ENCODE results near the gene VPS37C.
"Not testable (repeated sequence)": the region's sequence is repeated elsewhere in the genome, so short reads cannot be mapped to it uniquely, and the experiment has no call there.

The VPS37C gene

DNA sequence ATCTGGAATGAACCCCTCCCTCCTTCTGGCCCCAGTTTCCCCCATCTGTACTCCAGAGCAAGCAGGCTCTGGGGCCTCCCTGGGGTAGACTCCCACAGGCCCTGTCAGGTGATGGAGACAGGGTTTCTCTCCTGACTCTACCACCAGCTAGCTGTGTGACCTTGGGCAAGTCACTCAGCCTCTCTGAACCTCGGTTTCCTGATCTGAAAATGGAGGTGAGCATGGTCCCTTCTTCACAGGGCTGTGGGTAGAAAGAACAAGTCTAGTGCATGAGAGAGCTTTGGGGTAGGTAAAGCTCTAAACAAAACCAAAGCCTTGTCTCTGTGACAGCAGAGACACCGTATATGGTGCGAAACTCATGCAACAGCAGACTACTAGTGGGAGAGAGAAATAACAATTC is 53.3 kb downstream of the VPS37C start:
- Histone ChIP-seq H3K4me3 (ENCODE audit: low read depth, low read length) (no peak overlapping the region), H3K4me1 (ENCODE audit: control insufficient read depth, insufficient read depth, low read length, unreplicated experiment) (no peaks in the 10 kb centered on the region), H3K27me3 (ENCODE audit: insufficient read depth, low read length) (no peaks in the 10 kb centered on the region), H3K27ac (ENCODE audit: low read depth, low read length) (no peak overlapping the region), H3K36me3 (ENCODE audit: insufficient read depth, low read length) (no peaks in the 10 kb centered on the region), H3K79me2 (ENCODE audit: control insufficient read depth, insufficient read depth, low read length, unreplicated experiment) (no peaks in the 10 kb centered on the region), H2AFZ (ENCODE audit: low read length, unreplicated experiment) (no peak overlapping the region)

DNA sequence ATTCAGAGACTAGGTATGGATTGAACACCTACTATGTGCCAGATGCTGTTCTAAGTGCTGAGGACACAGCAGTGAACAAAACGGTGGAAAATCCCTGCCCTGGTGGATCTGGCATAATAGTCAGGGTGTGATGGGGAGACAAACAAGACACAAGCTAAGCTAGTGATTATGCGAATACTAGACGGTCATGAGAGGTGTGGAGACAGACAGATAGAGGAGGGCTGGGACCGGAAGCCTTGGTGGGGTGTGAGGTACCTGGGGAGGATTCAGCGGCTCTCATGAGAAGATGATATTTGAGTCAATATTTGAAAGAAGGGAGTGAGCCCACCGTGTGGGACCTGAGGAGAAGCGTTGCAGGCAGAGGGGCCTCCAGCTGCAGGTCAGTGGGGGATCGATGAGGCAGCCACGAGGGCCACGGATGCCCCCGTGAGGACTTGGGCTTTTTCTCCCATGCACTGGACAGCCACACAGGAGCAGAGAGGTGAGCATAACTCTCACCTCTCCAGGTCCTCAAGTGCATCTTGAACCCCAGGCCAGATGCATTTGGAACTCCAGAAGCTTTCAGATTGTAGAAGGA is 54.2 kb downstream of the VPS37C start:
- Histone ChIP-seq H3K27ac (ENCODE audit: low read depth, low read length) (no peak overlapping the region), H3K4me1 (ENCODE audit: control insufficient read depth, insufficient read depth, low read length, unreplicated experiment) (no peaks in the 10 kb centered on the region), H3K79me2 (ENCODE audit: control insufficient read depth, insufficient read depth, low read length, unreplicated experiment) (no peaks in the 10 kb centered on the region), H3K4me3 (ENCODE audit: low read depth, low read length) (no peak overlapping the region), H2AFZ (ENCODE audit: low read length, unreplicated experiment) (no peak overlapping the region), H3K36me3 (ENCODE audit: insufficient read depth, low read length) (no peaks in the 10 kb centered on the region), H3K27me3 (ENCODE audit: insufficient read depth, low read length) (no peaks in the 10 kb centered on the region)

GRCh38 chr11:61106296-61106695 is 54.9 kb downstream of the VPS37C start:
- no peaks in the 10 kb centered on the region for H3K36me3 ChIP-seq (ENCODE audit: insufficient read depth, low read length)
- H3K4me3 ChIP-seq (ENCODE audit: low read depth, low read length), result no peak overlapping the region
- H2AFZ ChIP-seq (ENCODE audit: low read length, unreplicated experiment), result no peak overlapping the region
- H3K27me3 ChIP-seq (ENCODE audit: insufficient read depth, low read length), result no peaks in the 10 kb centered on the region
- H3K79me2 ChIP-seq (ENCODE audit: control insufficient read depth, insufficient read depth, low read length, unreplicated experiment), result no peaks in the 10 kb centered on the region
- no peak overlapping the region for H3K27ac ChIP-seq (ENCODE audit: low read depth, low read length)
- no peaks in the 10 kb centered on the region for H3K4me1 ChIP-seq (ENCODE audit: control insufficient read depth, insufficient read depth, low read length, unreplicated experiment)

DNA sequence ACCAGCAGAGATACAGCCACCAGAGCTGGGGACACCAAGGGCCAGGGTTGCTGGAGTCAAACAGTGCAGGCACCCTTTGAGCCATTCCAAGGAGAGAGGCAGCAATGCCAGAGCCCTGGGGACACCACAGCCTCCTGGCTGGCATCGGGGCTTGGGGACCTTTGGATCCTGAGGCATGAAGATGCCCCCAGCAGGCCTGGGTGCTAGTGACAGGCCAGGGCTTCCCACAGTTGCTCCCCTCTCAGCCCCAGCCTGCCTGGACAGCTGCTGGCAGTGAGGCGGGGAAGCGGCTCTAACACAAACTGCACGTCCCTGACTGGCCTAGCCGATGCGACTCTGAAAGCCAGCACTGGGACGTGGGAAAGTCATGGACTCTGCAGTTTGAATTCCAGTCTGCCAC is 56.3 kb downstream of the VPS37C start:
- Histone ChIP-seq H2AFZ (ENCODE audit: low read length, unreplicated experiment) (no peak overlapping the region), H3K36me3 (ENCODE audit: insufficient read depth, low read length) (no peaks in the 10 kb centered on the region), H3K4me1 (ENCODE audit: control insufficient read depth, insufficient read depth, low read length, unreplicated experiment) (no peaks in the 10 kb centered on the region), H3K27me3 (ENCODE audit: insufficient read depth, low read length) (no peaks in the 10 kb centered on the region), H3K27ac (ENCODE audit: low read depth, low read length) (no peak overlapping the region), H3K4me3 (ENCODE audit: low read depth, low read length) (no peak overlapping the region), H3K79me2 (ENCODE audit: control insufficient read depth, insufficient read depth, low read length, unreplicated experiment) (no peaks in the 10 kb centered on the region)

DNA sequence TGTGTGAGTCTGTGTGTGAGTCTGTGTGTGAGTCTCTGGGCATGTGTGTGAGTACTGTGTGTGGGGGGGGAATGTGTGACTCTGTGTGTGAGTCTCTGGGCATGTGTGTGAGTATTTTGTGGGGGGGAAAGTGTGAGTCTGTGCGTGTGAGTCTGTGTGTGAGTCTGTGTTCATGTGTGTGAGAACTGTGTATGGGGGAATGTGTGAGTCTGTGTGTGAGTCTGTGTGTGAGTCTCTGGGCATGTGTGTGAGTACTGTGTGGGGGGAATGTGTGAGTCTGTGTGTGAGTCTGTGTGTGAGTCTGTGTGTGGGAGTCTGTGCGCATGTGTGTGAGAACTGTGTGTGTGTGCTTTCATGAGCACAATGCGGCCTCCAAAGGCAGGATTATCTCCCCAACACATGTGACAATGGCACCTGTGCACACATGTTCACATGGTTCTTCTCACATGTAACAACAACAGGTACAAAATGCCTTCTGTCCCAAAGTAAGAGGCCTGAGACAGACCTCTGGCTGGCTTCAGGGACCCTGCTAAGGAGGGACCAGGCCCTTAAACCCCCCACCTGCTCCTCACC is 57.3 kb downstream of the VPS37C start:
- H2AFZ ChIP-seq (ENCODE audit: low read length, unreplicated experiment), result no peak overlapping the region
- H3K79me2 ChIP-seq (ENCODE audit: control insufficient read depth, insufficient read depth, low read length, unreplicated experiment), result no peaks in the 10 kb centered on the region
- no peaks in the 10 kb centered on the region for H3K27me3 ChIP-seq (ENCODE audit: insufficient read depth, low read length)
- H3K4me3 ChIP-seq (ENCODE audit: low read depth, low read length), result no peak overlapping the region
- no peaks in the 10 kb centered on the region for H3K4me1 ChIP-seq (ENCODE audit: control insufficient read depth, insufficient read depth, low read length, unreplicated experiment)
- no peaks in the 10 kb centered on the region for H3K36me3 ChIP-seq (ENCODE audit: insufficient read depth, low read length)
- no peak overlapping the region for H3K27ac ChIP-seq (ENCODE audit: low read depth, low read length)

DNA sequence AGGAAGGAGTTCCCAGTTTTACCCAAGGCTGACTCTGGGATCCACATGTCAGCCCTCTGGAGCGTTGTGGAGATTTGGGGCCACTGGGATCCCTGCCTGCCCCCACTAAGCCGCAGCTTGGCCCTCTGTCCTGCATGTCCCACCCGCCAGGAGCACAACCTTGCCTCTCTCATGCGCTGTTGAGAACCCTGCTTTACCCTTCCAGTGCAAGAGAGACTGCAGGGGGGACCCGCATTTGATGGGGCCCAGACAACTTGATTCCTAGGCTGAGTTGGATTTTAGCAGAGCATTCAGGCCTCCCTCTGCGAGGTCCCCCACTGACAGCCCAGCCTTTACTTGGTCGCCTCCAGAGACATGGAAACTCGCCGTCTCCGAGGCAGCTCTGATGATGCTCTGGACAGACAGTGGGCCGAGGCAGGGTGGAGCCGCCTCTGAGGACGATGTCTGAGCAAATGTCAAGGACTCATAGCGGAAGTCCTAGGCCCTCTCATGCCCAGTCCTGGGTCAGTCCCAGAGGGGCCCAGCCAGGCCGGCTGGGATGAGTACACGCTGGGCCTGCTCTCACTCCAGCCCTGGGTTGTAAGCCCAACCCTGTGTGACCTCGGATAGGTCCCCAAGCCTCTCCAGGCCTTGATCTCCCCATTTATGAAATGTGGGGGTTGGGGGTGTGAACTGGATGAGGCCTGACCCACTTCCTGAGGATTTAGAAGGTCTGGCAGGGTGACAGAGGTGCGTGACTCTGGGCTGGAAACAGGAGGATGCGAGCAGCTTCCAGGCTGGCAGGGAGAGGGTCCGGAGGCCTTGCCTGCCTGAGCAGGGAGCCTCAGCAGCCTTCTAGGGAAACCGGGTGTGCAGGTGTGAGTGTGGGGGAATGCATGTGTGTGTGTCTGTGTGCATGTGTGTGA is 58.3 kb downstream of the VPS37C start:
- no peaks in the 10 kb centered on the region for H3K36me3 ChIP-seq (ENCODE audit: insufficient read depth, low read length)
- no peaks in the 10 kb centered on the region for H3K79me2 ChIP-seq (ENCODE audit: control insufficient read depth, insufficient read depth, low read length, unreplicated experiment)
- no peak overlapping the region for H2AFZ ChIP-seq (ENCODE audit: low read length, unreplicated experiment)
- H3K4me1 ChIP-seq (ENCODE audit: control insufficient read depth, insufficient read depth, low read length, unreplicated experiment), result no peaks in the 10 kb centered on the region
- H3K27me3 ChIP-seq (ENCODE audit: insufficient read depth, low read length), result peaks cover under 1% of the 10 kb centered on the region; the same call in 1 of the 2 replicates
- H3K4me3 ChIP-seq (ENCODE audit: low read depth, low read length), result no peak overlapping the region
- no peak overlapping the region for H3K27ac ChIP-seq (ENCODE audit: low read depth, low read length)

DNA sequence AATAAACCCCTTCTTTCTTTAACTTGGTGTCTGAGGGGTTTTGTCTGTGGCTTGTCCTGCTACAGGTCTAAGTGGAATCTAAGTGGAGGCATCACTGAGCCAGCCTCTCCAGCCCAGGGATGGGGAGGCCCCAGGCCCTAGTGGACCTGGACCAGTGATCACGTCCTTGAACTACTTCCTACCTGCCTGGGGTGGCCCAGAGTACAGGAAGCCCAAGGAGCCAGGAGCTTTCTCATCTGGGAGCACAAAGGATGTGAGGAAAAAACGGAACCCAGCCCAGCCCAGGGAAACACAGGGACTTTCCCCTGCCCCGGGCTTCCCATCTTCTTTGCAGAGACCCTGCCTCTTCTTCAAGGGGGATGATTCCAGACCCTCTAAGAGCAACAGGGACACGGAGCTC is 62.4 kb downstream of the VPS37C start:
- H3K27ac ChIP-seq (ENCODE audit: low read depth, low read length), result no peak overlapping the region
- H2AFZ ChIP-seq (ENCODE audit: low read length, unreplicated experiment), result no peak overlapping the region
- H3K79me2 ChIP-seq (ENCODE audit: control insufficient read depth, insufficient read depth, low read length, unreplicated experiment), result no peaks in the 10 kb centered on the region
- H3K4me1 ChIP-seq (ENCODE audit: control insufficient read depth, insufficient read depth, low read length, unreplicated experiment), result no peaks in the 10 kb centered on the region
- no peaks in the 10 kb centered on the region for H3K36me3 ChIP-seq (ENCODE audit: insufficient read depth, low read length)
- H3K27me3 ChIP-seq (ENCODE audit: insufficient read depth, low read length), result peaks cover 22% of the 10 kb centered on the region
- no peak overlapping the region for H3K4me3 ChIP-seq (ENCODE audit: low read depth, low read length)

GRCh38 chr11:61098261-61098660 is 63.0 kb downstream of the VPS37C start:
- not testable (repeated sequence) for H3K27ac ChIP-seq (ENCODE audit: low read depth, low read length); H3K36me3 ChIP-seq (ENCODE audit: insufficient read depth, low read length); H3K4me3 ChIP-seq (ENCODE audit: low read depth, low read length); H3K4me1 ChIP-seq (ENCODE audit: control insufficient read depth, insufficient read depth, low read length, unreplicated experiment); H3K79me2 ChIP-seq (ENCODE audit: control insufficient read depth, insufficient read depth, low read length, unreplicated experiment); H2AFZ ChIP-seq (ENCODE audit: low read length, unreplicated experiment)
- H3K27me3 ChIP-seq (ENCODE audit: insufficient read depth, low read length), result peaks cover 22% of the 10 kb centered on the region

GRCh38 chr11:61095021-61095420 is 66.2 kb downstream of the VPS37C start:
- H2AFZ ChIP-seq (ENCODE audit: low read length, unreplicated experiment), result no peak overlapping the region

GRCh38 chr11:61094167-61094566 is 67.1 kb downstream of the VPS37C start:
- peaks cover 22% of the 10 kb centered on the region for H3K27me3 ChIP-seq (ENCODE audit: insufficient read depth, low read length)
- not testable (repeated sequence) for H3K4me3 ChIP-seq (ENCODE audit: low read depth, low read length); H3K36me3 ChIP-seq (ENCODE audit: insufficient read depth, low read length); H3K27ac ChIP-seq (ENCODE audit: low read depth, low read length); H2AFZ ChIP-seq (ENCODE audit: low read length, unreplicated experiment); H3K4me1 ChIP-seq (ENCODE audit: control insufficient read depth, insufficient read depth, low read length, unreplicated experiment); H3K79me2 ChIP-seq (ENCODE audit: control insufficient read depth, insufficient read depth, low read length, unreplicated experiment)

More at GRCh38 chr11:61095021-61095420, 66.2 kb downstream of the VPS37C start:
- Histone ChIP-seq H3K4me3 (ENCODE audit: low read depth, low read length) (no peak overlapping the region), H3K27me3 (ENCODE audit: insufficient read depth, low read length) (peaks cover 22% of the 10 kb centered on the region), H3K79me2 (ENCODE audit: control insufficient read depth, insufficient read depth, low read length, unreplicated experiment) (no peaks in the 10 kb centered on the region), H3K4me1 (ENCODE audit: control insufficient read depth, insufficient read depth, low read length, unreplicated experiment) (no peaks in the 10 kb centered on the region), H3K27ac (ENCODE audit: low read depth, low read length) (no peak overlapping the region), H3K36me3 (ENCODE audit: insufficient read depth, low read length) (no peaks in the 10 kb centered on the region)

Data from ACC112 (cell line).